Measurements from ENCODE around the gene REEP6. TPM values are rescaled to one million over a fixed set of nuclear protein-coding genes. Genes with fewer than 3 reads are reported as not detected.

REEP6 gene
- total RNA-seq = 0.97 and 1.1 TPM in 2 replicates

DNA sequence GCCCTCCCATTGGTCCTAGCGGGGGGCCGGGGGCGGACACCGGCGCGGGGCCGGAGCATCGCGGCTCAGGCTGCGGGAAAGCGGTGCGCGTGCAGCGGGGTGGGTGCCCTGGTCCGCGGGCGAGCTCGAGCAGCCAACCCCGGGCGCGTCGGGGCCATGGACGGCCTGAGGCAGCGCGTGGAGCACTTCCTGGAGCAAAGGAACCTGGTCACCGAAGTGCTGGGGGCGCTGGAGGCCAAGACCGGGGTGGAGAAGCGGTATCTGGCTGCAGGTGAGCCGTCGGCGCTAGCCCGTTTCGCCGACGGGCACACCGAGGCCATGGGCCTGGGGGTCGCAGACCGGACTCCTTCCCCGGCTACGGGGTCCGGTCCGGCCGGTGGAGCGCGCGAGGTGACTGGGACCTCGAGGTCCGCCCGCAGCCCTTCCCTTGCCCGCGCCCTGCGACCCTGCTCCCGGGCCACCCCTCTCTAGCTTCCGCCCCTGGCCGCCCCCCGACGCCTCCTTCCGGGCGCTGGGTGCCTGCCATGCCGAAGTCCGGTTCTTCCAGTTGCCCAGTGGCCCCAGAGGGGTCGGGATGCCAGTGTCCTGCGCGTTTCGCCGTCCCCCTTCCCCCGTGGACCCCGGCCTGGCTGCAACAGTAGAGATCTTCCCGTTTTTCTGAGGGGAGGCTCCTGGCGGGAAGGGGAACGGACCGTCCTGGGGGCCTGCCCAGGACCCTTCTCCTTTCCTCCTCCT is at the start of gene REEP6:
TSS of gene REEP6 (plus strand) at position 68 of the 735 bp plus-strand sequence. CDS start at position 157, 89 bp downstream.

DNA sequence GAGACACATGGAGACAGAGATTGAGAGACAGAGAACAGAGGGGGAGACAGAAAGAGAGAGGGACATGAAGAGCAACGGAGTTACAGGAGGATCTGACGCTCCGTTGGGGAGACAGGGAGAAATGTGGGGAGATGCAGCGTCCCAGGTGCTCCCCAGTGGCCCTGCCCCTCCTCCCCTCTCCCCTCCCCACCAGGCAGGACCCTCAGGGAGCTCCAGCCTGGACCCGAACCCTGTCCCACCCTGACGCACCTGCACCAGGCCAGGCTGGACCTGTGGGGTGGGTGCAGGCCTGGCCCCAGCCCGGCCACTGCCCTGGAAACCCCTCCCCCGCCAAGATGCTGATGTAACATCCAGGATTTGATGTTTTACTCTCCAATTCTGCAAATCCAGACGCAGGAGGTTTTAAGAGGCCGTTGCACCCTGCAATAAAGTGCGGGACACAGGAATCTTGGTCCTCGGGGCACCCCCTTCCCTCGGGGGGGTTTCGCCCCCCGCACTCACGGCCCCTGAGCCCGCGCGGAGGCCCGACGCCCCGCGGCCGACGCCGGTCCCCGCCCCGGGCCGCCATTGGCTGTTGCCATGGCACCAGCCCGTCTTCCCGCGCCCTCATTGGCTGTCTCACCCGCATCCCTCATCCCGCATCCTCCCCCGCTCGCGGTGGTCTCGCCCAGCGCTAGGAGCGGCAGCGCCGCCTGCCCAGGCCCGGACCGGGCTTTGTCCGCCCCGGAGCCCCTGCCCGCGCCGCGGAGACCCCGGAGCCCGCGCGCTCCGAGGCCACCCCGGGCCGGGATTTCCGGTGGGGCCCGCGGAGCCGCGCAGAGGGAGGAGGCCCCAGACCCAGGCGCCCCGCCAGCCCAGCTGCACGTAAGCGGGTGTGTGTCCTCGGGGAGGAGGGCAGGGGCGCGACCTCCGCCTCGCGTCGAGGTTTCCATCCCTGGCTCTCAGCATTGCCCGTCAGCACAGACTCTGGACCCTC is 41.2 kb upstream of the REEP6 start, which contains the start of gene APC2:
TSS of gene APC2 (plus strand) at position 655 of the 976 bp plus-strand sequence. CDS start 2,881 bp downstream, outside the sequence.

DNA sequence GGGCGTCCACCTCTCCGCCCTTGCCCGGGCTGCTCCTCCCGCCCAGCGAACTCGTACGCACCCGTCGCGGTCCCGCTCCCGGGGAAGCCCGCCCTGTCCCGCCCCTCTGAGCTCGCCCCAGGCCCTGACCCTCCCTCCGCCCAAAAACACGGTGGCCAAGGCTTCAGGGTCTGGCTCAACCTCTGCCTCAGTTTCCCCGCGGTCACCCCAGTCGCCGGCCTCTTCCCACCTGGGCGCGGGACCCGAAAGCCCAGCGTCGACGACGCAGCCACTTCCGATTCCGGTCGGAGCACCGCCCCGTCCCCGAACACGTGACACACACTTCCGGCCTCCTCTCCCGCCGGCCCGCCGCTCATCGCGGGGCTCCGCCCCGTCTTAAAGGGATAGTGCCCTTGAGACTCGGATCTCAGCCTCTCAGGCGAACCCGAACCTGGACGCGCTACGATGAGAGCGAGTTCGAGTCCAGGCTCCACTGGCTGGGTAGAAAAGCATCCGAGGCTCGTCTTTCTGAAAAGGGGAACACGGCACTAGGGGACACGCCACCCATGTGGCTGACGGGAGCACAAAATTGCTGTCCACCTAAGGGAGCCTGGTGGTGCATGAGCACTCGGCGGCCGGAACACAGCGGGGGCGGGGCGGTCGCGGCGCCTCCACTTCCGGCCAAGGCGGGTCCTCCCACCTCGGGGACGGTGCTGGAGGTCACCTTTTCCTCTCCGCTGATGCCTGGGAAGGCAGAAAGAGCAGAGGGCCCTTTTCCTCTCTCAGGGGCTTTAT is 11.9 kb upstream of the REEP6 start, which contains the start of gene C19orf25:
TSS of gene C19orf25 (minus strand) at position 282 of the 774 bp plus-strand sequence. CDS start 312 bp downstream, outside the sequence.

DNA sequence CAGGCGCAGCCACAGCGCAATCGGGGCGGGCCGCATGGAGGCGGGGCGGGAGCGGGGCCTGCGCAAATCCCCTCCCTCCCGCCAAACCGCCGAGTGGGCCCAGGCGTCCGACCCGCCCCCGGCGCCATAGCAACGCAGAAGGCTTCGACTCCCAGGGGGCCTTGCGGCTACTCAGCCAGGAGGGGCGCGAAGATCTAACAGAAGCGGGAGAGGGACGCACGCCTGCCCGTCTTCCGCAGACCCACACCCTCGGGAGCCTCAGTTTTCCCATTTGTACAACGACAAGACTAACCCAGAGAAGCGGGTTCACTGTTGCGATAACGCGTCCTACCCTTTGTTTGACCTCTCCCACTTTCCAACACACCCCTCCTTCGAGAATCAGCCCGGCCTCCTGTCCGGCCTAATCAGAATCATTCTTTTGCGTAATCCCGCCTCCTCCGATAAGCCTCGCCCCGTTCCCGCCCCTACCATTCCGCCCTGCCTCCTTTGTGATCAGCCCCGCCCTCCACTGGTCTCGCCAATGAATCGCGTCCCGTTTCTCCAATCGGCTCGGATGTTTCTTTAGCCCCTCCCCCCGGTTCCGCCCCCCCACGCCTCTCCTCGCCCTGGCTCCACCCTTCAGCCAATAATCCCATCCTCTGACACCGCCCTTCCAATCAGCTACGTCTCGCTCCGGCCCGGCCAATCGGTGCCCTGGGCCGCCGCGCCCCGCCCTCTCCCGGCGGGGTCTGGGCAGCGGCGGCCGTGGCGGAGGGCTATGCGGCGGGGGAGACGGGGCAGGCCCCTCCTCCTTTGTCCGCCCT is 469 bp upstream of the REEP6 start, which contains the start of gene PCSK4:
TSS of gene PCSK4 (minus strand) at position 40 of the 803 bp plus-strand sequence. CDS start at position 36, 4 bp downstream.

DNA sequence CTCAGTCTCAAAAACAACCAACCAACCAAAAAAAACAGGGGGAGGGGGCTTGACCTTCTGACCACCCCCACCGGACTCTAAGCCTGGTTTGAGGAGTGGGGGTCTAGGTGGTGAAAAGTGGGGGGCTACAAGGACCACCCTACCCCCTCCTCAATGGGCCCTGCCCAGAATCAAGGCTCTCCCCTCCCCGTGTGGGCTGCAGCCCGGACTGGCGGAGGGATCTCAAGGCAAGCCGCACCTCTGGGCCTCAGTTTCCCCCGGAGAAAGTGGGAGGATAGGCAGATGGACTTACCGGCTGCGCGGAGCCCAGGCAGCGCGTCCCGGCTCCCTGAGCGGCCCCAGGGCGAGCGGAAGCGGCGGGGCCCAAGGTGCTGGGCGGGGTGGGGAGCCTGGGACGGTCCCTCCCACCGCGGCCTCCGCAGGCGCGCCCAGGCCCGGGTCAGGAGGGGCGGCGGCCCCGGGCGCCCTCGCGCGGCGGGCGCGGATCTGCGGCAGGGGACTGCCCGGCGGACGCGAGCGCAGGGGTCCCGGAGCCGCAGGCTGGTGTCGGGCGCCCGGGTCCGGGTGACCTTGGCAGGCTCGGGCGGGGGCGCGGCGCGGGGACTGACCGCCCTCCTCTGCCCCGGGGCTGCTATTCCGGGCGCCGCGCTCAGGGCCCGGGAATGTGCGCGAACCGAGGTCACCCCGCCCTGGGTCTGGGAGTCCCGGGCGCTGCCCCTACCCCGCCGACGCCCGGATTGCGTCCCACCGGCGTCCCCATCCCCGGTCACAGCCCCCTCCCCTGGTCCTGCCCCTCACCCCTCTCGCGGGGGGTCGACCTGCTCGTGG is 21.9 kb downstream of the REEP6 start, which contains the start of gene ADAMTSL5:
TSS of gene ADAMTSL5 (minus strand) at position 349 of the 828 bp plus-strand sequence. CDS start 2,076 bp downstream, outside the sequence.

DNA sequence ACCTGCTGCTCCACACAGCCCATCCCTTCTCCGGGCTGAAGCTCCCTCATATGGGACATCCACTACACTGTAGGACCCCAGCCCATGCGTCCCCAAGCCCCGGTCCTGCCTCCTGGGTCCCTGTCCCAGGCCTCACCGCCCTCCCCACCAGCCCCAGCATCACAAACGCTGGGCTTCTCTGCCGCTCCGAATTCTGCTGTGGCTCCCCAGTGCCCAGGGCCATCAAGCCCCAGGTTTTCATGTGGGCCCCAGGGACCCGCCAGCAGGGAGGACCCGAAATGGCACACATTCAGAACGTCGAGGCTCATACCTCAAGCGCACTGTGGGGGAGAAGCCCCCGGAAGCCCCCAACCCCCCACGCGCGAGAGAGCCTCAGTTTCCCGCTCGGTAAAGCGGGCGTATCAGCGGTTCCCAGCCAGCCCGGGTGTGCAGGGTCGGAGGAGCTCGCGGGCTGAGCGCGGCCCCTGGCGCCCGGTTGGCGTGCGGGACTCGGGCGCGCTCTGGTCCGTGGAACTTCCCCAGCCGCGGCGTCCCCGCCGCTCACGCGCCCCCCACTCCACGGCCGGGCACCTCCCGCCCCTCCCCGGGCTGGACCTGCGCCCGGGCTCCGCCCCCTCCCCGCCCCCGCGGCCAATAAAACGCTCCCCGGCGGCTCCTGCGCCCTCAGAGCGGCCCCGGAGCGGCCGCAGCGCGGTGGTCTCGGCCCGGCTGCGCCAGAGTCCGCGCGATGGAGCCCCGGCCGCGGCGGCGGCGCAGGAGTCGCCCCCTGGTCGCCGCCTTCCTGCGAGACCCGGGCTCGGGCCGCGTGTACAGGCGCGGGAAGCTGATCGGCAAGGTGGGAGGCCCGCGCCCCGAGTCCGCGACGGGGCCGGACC is 32.7 kb downstream of the REEP6 start, which contains the start of gene PLK5:
TSS of gene PLK5 (plus strand) at position 666 of the 875 bp plus-strand sequence. CDS start 2,920 bp downstream, outside the sequence.

Other genes starting within 250 kb of the REEP6 start
- gene ATP5F1D, start 249.4 kb upstream of the REEP6 start, total RNA-seq = 18.1 and 28.9 TPM in 2 replicates
- 16.6 and 39.8 TPM in 2 replicates for gene MIDN, start 242.6 kb upstream of the REEP6 start, total RNA-seq
- 147 and 208 TPM in 2 replicates for gene CIRBP, start 221.8 kb upstream of the REEP6 start, total RNA-seq
- gene FAM174C, start 215.7 kb upstream of the REEP6 start, total RNA-seq = 15.2 and 22.7 TPM in 2 replicates
- 0.97 TPM in 1 of 2 replicates, not detected in the other for gene EFNA2, start 205.3 kb upstream of the REEP6 start, total RNA-seq
- 97.7 and 105 TPM in 2 replicates for gene NDUFS7, start 107.3 kb upstream of the REEP6 start, total RNA-seq
- gene GAMT, start 89.6 kb upstream of the REEP6 start, total RNA-seq = 18.1 and 18.5 TPM in 2 replicates
- gene DAZAP1, start 83.6 kb upstream of the REEP6 start, total RNA-seq = 69.9 and 76.7 TPM in 2 replicates
- 541 and 821 TPM in 2 replicates for gene RPS15, start 52.8 kb upstream of the REEP6 start, total RNA-seq
- under 0.01 TPM in 2 replicates for gene APC2, start 41.1 kb upstream of the REEP6 start, total RNA-seq
- 15.3 and 21.4 TPM in 2 replicates for gene C19orf25, start 12.0 kb upstream of the REEP6 start, total RNA-seq
- gene PCSK4, start 831 bp upstream of the REEP6 start, total RNA-seq = 0.76 and 0.97 TPM in 2 replicates
- 0.15 and 0.32 TPM in 2 replicates for gene ADAMTSL5, start 21.8 kb downstream of the REEP6 start, total RNA-seq
- gene PLK5, start 32.9 kb downstream of the REEP6 start, total RNA-seq = not detected in 2 replicates
- 64.6 and 71.5 TPM in 2 replicates for gene MEX3D, start 77.1 kb downstream of the REEP6 start, total RNA-seq
- 81.2 and 88.7 TPM in 2 replicates for gene MBD3, start 101.7 kb downstream of the REEP6 start, total RNA-seq
- gene UQCR11, start 114.3 kb downstream of the REEP6 start, total RNA-seq = 41.8 and 89.6 TPM in 2 replicates
- gene TCF3, start 161.4 kb downstream of the REEP6 start, total RNA-seq = 70.8 and 95.5 TPM in 2 replicates

Measured in epithelial cell of umbilical artery (primary cell).